Colonic mucosa (tissue), 4 donors: ENCODE data around the gene ARHGDIB. TPM values are rescaled to one million over a fixed set of nuclear protein-coding genes. Genes with fewer than 3 reads are reported as not detected.

ENCODE experiments used
- DNase-seq: peaks from one replicate; pipeline ENCODE4 v3.0.0-alpha.2; 2020
- H3K27ac ChIP-seq: fragments of 200-600 bp; one replicate; pipeline ENCODE4 v1.8.0; 2021
- H3K27me3 ChIP-seq: fragments of 200-600 bp; one replicate; pipeline ENCODE4 v1.8.0; 2021
- H3K36me3 ChIP-seq: fragments of 200-600 bp; one replicate; pipeline ENCODE4 v1.8.0; 2021
- H3K4me1 ChIP-seq: fragments of 200-600 bp; one replicate; pipeline ENCODE4 v1.8.0; 2021; ENCODE audit warnings: mild to moderate bottlenecking
- H3K4me3 ChIP-seq: fragments of 200-600 bp; one replicate; pipeline ENCODE4 v1.8.0; 2021
- H3K9ac ChIP-seq, 2 donors: one replicate each; pipeline ENCODE4 v1.7.0; 2013; ENCODE audit warnings: control low read depth in 2 of 2, low read depth in 2 of 2, low read length in 2 of 2
- H3K9me3 ChIP-seq: fragments of 200-600 bp; one replicate; pipeline ENCODE4 v1.8.0; 2021
- intact Hi-C: fragments of 100-400 bp; cut with DNase I; formaldehyde crosslinking; loops from one replicate; pipeline ENCODE4 v1.14.1; 2022
- total RNA-seq, 2 donors: library from RNA; stranded (reverse); fragmentation: NEBNext Ultra II Directional in 1 of 2; extraction: Animal tissue kit (Norgen Biotek cat#: 25700) in 1 of 2; gene quantifications; one replicate each; pipeline ENCODE4 v1.2.1, GENCODE V29; 2021
- TF ChIP-seq, protein P1 (sequence below): fragments of 200-600 bp; IDR thresholded peaks from one replicate; pipeline ENCODE4 v1.8.0; 2022; ENCODE audit warnings: antibody characterized with exemption, mild to moderate bottlenecking
- donor health status: healthy.
- donor health status: DM: no; HTN: no; CAD: no.
- donor health status: DM: no; HTN: no; CAD: no.

The ARHGDIB gene
- total RNA-seq, 2 donors from 2014 or later: 21.5 to 40.8 TPM

DNA sequence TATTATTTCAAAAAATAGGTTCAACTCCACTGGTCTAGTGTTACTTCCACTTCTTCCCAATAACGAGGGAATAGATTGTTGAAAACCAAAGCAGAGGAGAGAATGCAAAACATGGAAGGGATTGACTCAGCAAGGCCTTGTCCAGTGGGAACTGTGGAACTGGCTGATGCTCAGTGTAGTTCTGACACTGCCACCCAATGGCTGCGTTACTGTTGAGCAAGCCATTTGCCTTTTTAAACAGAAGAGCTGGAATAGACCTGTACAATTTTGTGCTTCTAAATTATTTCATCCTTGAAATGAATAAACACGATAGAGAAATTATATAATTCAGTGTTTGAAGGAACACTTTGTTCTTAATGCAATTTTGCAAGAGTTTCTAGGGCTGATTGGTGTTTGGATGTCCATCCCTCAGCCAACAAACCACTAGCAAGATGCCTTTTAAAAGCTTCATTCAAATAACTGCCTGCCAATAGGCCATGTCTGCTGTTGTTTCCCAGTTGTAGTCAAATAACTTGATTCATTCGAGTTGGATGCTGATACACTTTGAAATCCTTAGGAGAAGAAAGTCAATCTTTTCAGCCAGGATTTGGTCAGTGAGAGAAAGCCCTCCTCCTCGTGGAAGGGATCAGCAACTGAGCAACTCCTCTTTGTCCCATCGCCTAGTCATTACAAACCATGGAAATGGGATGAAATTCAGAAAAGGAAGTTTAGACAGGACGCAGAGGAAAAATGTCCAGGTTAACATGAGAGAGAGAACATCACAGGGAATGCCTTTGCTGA is 68.5 kb downstream of the ARHGDIB start:
- no peaks in the 10 kb centered on the region for H3K27me3 ChIP-seq
- H3K9ac ChIP-seq: no peak overlapping the region
- no peaks in the 10 kb centered on the region for H3K4me1 ChIP-seq
- no peak overlapping the region for H3K4me3 ChIP-seq
- intact Hi-C loops: no loop called here
- DNase-seq: no peak
- no peak overlapping the region for H3K27ac ChIP-seq
- no peaks in the 10 kb centered on the region for H3K9me3 ChIP-seq
- TF ChIP-seq, protein P1, sequence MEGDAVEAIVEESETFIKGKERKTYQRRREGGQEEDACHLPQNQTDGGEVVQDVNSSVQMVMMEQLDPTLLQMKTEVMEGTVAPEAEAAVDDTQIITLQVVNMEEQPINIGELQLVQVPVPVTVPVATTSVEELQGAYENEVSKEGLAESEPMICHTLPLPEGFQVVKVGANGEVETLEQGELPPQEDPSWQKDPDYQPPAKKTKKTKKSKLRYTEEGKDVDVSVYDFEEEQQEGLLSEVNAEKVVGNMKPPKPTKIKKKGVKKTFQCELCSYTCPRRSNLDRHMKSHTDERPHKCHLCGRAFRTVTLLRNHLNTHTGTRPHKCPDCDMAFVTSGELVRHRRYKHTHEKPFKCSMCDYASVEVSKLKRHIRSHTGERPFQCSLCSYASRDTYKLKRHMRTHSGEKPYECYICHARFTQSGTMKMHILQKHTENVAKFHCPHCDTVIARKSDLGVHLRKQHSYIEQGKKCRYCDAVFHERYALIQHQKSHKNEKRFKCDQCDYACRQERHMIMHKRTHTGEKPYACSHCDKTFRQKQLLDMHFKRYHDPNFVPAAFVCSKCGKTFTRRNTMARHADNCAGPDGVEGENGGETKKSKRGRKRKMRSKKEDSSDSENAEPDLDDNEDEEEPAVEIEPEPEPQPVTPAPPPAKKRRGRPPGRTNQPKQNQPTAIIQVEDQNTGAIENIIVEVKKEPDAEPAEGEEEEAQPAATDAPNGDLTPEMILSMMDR: no peak
- H3K36me3 ChIP-seq: no peaks in the 10 kb centered on the region

Other genes starting within 250 kb of the ARHGDIB start
- gene WBP11, start 158.1 kb downstream of the ARHGDIB start, total RNA-seq: 10 to 100 TPM; 55.3 to 60.0 TPM
- gene C12orf60, start 157.9 kb downstream of the ARHGDIB start, total RNA-seq: under 1 TPM; 0.42 to 0.89 TPM
- gene SMCO3, start 147.4 kb downstream of the ARHGDIB start, total RNA-seq: not detected
- under 1 TPM in 1 of 2 donors, not detected in 1; 0.49 TPM for gene ART4, start 118.1 kb downstream of the ARHGDIB start, total RNA-seq
- 100 to 1,000 TPM in 1 of 2 donors, 10 to 100 TPM in 1; 37.6 to 180 TPM for gene MGP, start 75.7 kb downstream of the ARHGDIB start, total RNA-seq
- 1 to 10 TPM in 1 of 2 donors, under 1 TPM in 1; 0.52 to 2.1 TPM for gene ERP27, start 23.1 kb downstream of the ARHGDIB start, total RNA-seq
- gene PDE6H, start 11.4 kb upstream of the ARHGDIB start, total RNA-seq: not detected